Measurements from ENCODE around the gene COX7A2. TPM values are rescaled to one million over a fixed set of nuclear protein-coding genes. Genes with fewer than 3 reads are reported as not detected.
A peak's percentile ranks its signal among the peaks of the same experiment; 100 is the strongest.

Gene COX7A2
- polyA plus RNA-seq (160 to 489 TPM (median 474 TPM) in 3 replicates), polyA minus RNA-seq (31.6 to 65.8 TPM (median 56.6 TPM) in 3 replicates)
- 441 TPM for polyA plus RNA-seq (2011; ENCODE audit: low read depth)
- polyA plus RNA-seq (2011; cell fraction: cytosol; rRNA removed) = 152 and 383 TPM in 2 replicates
- 97.3 and 102 TPM in 2 replicates for polyA plus RNA-seq (2011; cell fraction: nucleus; rRNA removed)
- 399 and 440 TPM in 2 replicates for polyA plus RNA-seq (2012; ENCODE audit: low replicate concordance)
- polyA minus RNA-seq (2011; cell fraction: cytosol; rRNA and poly(A)+ RNA removed) = 76.7 TPM
- polyA minus RNA-seq (2011; cell fraction: nucleus; rRNA and poly(A)+ RNA removed) = 8.4 and 14.3 TPM in 2 replicates

GRCh38 chr6:75243333-75244062 lies at the start of gene COX7A2:
Gene COX7A2 (minus strand): TSS chr6:75243801. CDS start chr6:75243734, 67 bp downstream.
- DNase-seq (ENCODE audit: low read depth, low spot score) (peak; percentile 69), FAIRE-seq (peak; percentile 98)
- Histone ChIP-seq H3K27me3 (ENCODE audit: control insufficient read depth, extremely low read depth, insufficient read depth, low read length) (no peaks in the 10 kb centered on the region), H3K4me2 (ENCODE audit: control insufficient read depth, extremely low read depth, insufficient read depth, low read depth, low read length) (peak within 1 kb of the TSS; percentile 98), H2AFZ (ENCODE audit: control insufficient read depth, low read length) (peak within 1 kb of the TSS; percentile 98), H3K9me3 (ENCODE audit: control insufficient read depth, low read depth, low read length) (no peaks in the 10 kb centered on the region), H3K79me2 (ENCODE audit: control insufficient read depth, insufficient read depth, low read length) (peaks cover 33% of the 10 kb centered on the region), H3K9ac (ENCODE audit: control insufficient read depth, extremely low read depth, insufficient read depth, low read length) (peak within 1 kb of the TSS; percentile 90), H3K4me1 (ENCODE audit: control insufficient read depth, extremely low read depth, insufficient read depth, low read length) (peaks cover 5% of the 10 kb centered on the region), H3K9me1 (ENCODE audit: control insufficient read depth, extremely low read depth, insufficient read depth, low read length) (no peaks in the 10 kb centered on the region), H3K27ac (ENCODE audit: control insufficient read depth, insufficient read depth, low read length) (peak within 1 kb of the TSS; percentile 86), H3K4me3 (ENCODE audit: control insufficient read depth in 2 of 3, extremely low read depth in 1 of 3, insufficient read depth in 2 of 3, low read depth in 1 of 3, low read length in 3 of 3) (peak within 1 kb of the TSS; percentile 70 to 94 (median 79)), H3K36me3 (ENCODE audit: control insufficient read depth in 2 of 2, extremely low read depth in 1 of 2, insufficient read depth in 2 of 2, low read length in 2 of 2) (peaks cover 8 to 16% of the 10 kb centered on the region in 2 experiments), H4K20me1 (ENCODE audit: control insufficient read depth, extremely low read depth, insufficient read depth, low read length) (no peaks in the 10 kb centered on the region)
- TF ChIP-seq EZH2 (IDR thresholded peaks at IDR 0.05; ENCODE audit: low read length) (no peak), CTCF (optimal IDR thresholded peaks at IDR 0.05 in 1 of 3, IDR thresholded peaks at IDR 0.05 in 1 of 3, conservative IDR thresholded peaks at IDR 0.05 in 1 of 3; ENCODE audit: extremely low read depth in 1 of 3, insufficient read depth in 2 of 3, low read length in 3 of 3) (no peak)
- dilution Hi-C loops (cut with MboI; ENCODE audit: extremely low pct_ligation_motif_present, low sequenced_read_pairs) = no loop called here

- Histone ChIP-seq H3K4me2 (ENCODE audit: control insufficient read depth, extremely low read depth, insufficient read depth, low read depth, low read length) (no peak overlapping the region), H3K9me1 (ENCODE audit: control insufficient read depth, extremely low read depth, insufficient read depth, low read length) (no peaks in the 10 kb centered on the region), H3K9ac (ENCODE audit: control insufficient read depth, extremely low read depth, insufficient read depth, low read length) (no peak overlapping the region), H3K27ac (ENCODE audit: control insufficient read depth, insufficient read depth, low read length) (no peak overlapping the region), H3K9me3 (ENCODE audit: control insufficient read depth, low read depth, low read length) (no peaks in the 10 kb centered on the region), H3K4me3 (ENCODE audit: control insufficient read depth in 2 of 3, extremely low read depth in 1 of 3, insufficient read depth in 2 of 3, low read depth in 1 of 3, low read length in 3 of 3) (no peak overlapping the region), H3K4me1 (ENCODE audit: control insufficient read depth, extremely low read depth, insufficient read depth, low read length) (peaks cover 7% of the 10 kb centered on the region), H4K20me1 (ENCODE audit: control insufficient read depth, extremely low read depth, insufficient read depth, low read length) (no peaks in the 10 kb centered on the region), H3K36me3 (ENCODE audit: control insufficient read depth in 2 of 2, extremely low read depth in 1 of 2, insufficient read depth in 2 of 2, low read length in 2 of 2) (no peaks in the 10 kb centered on the region), H3K27me3 (ENCODE audit: control insufficient read depth, extremely low read depth, insufficient read depth, low read length) (no peaks in the 10 kb centered on the region), H2AFZ (ENCODE audit: control insufficient read depth, low read length) (no peak overlapping the region), H3K79me2 (ENCODE audit: control insufficient read depth, insufficient read depth, low read length) (no peaks in the 10 kb centered on the region)
- TF ChIP-seq EZH2 (IDR thresholded peaks at IDR 0.05; ENCODE audit: low read length) (no peak), CTCF (optimal IDR thresholded peaks at IDR 0.05 in 1 of 3, IDR thresholded peaks at IDR 0.05 in 1 of 3, conservative IDR thresholded peaks at IDR 0.05 in 1 of 3; ENCODE audit: extremely low read depth in 1 of 3, insufficient read depth in 2 of 3, low read length in 3 of 3) (no peak)
- DNase-seq (ENCODE audit: low read depth, low spot score) (no peak), FAIRE-seq (no peak)
- dilution Hi-C loops (cut with MboI; ENCODE audit: extremely low pct_ligation_motif_present, low sequenced_read_pairs) = no loop called here
Observed at GRCh38 chr6:75292555-75292954, 49.0 kb upstream of the COX7A2 start.

All from keratinocyte (primary cell).